Measurements from ENCODE around the gene GPR107.
"Not testable (repeated sequence)": the region's sequence is repeated elsewhere in the genome, so short reads cannot be mapped to it uniquely, and the experiment has no call there.

GPR107 gene
- 50.0 to 60.2 (median 57.7) reads per million in 3 experiments for total RNA-seq

DNA sequence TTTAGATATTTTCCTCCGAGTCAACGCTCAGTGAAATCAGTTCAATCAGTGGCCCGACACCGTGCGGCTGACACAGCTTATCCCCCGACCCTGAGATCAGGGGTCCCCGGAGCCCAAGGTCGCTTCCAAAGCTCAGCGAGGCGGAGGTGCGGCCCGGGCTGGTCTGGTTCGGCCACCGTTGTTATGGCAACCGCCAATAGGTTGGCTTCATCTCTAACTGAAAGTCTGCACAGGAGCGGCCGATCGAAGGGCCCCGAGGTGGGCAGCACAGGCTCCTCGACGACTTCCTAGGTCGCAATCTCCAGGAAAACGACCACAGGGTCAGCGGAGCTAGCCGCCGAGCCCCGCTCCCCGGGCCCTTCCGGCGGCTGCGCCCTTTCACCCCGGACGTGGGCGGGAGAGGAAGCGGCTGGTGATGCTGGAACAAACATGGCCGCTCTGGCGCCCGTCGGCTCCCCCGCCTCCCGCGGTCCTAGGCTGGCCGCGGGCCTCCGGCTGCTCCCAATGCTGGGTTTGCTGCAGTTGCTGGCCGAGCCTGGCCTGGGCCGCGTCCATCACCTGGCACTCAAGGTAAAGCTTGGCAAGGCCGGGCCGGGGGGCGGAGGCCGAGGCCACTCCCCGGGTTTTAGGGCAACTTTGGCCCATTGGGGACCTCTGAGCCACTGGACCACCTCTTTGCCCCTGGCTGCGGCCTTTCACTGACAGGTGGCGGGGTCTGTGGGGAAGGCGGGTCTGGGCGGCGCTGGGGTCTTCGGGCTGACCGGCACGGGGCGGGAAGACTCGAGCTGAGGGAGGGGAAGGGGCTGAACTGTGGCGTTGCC lies at the start of gene GPR107:
GPR107 (plus strand) TSS at position 403 of the 821 bp plus-strand sequence; CDS start at position 430, 27 bp downstream.
- peak; percentile 76 for DNase-seq

GRCh38 chr9:130003943-130004552 lies 49.7 kb upstream of the GPR107 start:
- DNase-seq: no peak

- not testable (repeated sequence) for DNase-seq
Observed at GRCh38 chr9:130006952-130007351, 46.8 kb upstream of the GPR107 start.

- no peak for DNase-seq
Observed at GRCh38 chr9:130008538-130008937, 45.2 kb upstream of the GPR107 start.

GRCh38 chr9:130009546-130009945 lies 44.2 kb upstream of the GPR107 start:
- not testable (repeated sequence) for DNase-seq

GRCh38 chr9:130010151-130010988 lies 43.3 kb upstream of the GPR107 start:
- DNase-seq: peak; percentile 77

DNA sequence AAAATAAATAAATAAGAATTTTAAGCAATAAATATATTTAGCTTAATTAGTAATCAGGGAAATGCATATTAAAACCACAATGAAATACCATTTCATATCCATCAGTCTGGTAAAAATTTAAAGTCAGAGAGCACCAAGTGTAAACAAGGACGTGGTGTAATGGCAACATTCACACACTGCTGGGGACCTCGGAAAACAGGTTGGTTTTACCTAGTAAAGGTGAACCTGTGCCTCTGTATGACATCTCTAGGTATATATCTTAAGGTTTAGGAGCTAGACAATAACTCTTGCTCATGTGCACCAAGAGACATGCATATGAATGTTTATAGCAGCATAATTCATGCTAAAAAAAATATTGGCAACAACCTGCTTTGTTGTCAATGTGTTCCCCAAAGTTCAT lies 40.4 kb upstream of the GPR107 start:
- DNase-seq: no peak

DNA sequence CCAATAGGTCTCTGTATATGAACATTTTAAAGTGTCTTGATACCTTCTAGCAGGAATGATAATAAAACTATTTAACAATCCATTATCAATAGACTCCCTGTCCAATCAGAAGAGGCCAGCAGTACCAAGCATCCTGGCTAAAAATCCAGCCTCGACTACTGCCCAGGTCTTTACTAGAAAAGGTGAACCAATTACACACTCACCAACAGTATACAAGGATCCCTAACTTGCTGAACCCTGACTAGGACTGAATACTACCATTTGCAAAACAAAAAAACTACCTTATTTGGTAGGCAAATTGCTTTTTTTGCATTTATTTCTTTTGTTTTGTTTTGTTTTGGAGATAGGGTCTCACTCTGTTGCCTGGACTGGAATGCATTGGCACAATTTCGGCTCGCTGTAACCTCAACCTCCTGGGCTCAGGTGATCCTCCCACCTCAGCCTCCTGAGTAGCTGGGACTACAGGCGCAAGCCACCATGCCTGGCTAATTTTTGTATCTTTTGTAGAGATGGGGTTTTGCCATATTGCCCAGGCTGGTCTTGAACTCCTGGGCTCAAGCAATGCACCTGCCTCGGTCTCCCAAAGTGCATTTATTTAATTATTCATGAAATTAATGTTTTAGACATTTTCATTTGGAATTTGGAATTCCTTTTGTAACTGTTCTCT lies 38.2 kb upstream of the GPR107 start:
- DNase-seq: no peak

GRCh38 chr9:130017076-130017475 lies 36.6 kb upstream of the GPR107 start:
- no peak for DNase-seq

- not testable (repeated sequence) for DNase-seq
Observed at GRCh38 chr9:130017510-130017909, 36.2 kb upstream of the GPR107 start.

- DNase-seq: no peak
Observed at GRCh38 chr9:130018265-130018664, 35.4 kb upstream of the GPR107 start.

- DNase-seq: no peak
Observed at GRCh38 chr9:130020618-130021017, 33.1 kb upstream of the GPR107 start.

- DNase-seq: no peak
Observed at GRCh38 chr9:130021123-130021522, 32.6 kb upstream of the GPR107 start.

DNA sequence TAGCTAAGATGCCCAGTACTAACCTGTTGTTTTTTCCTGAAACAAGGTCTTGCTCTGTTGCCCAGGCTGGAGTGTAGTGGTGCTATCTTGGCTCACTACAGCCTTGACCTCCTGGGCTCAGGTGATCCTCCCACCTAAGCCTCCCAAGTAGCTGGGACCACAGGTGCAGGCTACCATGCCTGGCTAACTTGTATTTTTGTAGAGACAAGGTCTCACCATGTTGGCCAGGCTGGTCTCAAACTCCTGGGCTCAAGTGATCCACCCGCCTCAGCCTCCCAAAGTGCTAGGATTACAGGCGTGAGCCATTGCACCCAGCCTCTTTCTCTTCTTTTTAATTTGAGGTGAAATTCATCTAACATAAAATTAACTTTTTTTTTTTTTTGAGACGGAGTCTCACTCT lies 31.9 kb upstream of the GPR107 start:
- DNase-seq: not testable (repeated sequence)

DNA sequence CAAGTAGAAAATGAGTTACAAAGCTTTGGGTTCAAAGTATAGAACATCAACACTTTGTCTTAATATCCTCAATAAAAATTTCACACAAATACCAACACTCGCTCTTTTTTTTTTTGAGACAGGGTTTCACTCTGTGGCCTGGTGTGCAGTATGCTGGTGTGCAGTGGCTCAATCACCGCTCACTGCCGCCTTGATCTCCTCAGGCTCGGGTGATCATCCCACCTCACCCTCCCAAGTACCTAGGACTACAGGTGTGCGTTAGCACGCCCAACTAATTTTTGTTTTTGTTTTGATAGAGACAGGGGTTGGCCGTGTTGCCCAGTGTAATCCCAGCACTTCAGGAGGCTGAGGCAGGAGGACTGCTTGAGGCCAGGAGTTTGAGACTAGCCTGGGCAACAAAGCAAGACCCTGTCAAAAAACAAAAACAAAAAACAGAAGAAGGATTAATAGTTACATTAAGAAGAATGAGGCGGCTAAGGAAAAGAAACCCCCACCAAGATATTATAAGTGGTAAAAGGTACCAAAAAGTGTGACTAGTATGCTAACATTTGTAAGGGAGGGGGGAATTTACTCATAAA lies 31.1 kb upstream of the GPR107 start:
- DNase-seq: no peak

DNA sequence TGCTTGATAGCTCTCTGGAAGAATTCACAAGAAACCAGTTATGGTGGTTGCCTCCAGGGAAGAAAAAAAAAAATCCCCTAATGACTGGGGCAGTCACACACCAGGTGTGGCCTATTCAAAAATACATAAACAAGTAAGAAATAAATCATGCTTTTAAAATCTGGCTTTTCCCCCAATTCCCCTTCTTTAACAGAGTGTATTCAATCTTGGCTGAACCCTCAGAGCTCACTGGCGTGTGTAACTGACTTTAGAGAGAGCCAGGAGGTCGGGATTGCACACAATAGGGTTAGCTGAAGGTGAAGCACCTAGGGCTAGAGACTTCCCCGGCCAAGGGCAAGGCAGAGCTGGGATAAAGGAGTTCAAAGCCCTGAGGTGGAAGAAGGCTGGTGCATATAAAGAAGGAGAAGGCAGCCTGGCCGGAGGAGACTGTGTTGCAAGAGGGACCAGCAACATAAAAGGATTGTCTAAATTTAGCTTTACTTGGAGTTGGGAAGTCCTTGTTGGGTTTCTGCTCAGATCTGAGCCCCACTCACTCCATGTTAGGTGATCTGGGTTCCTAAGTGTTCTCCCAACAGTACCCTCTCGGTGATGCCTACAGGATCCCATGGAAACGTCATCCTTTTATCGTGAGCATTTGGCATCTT lies 30.4 kb upstream of the GPR107 start:
- DNase-seq: no peak

GRCh38 chr9:130023994-130024596 lies 29.6 kb upstream of the GPR107 start:
- DNase-seq: no peak

DNA sequence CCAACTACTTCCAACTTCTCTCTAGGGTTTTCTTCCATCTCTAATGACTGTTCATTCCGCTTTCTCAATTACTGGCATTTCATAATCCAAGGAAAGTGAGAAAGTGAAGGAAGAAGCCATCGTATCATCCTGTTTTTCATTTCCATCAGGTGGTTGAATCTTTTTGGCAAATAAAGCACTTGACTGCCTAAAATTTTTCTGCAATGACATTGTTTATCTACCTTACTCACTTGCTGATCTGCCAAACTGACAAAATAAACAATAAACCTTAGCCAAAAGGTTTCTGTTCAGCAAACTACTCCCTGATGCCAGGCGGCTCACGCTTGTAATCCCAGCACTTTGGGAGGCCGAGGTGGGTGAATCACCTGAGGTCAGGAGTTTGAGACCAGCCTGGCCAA lies 29.1 kb upstream of the GPR107 start:
- DNase-seq: no peak

DNA sequence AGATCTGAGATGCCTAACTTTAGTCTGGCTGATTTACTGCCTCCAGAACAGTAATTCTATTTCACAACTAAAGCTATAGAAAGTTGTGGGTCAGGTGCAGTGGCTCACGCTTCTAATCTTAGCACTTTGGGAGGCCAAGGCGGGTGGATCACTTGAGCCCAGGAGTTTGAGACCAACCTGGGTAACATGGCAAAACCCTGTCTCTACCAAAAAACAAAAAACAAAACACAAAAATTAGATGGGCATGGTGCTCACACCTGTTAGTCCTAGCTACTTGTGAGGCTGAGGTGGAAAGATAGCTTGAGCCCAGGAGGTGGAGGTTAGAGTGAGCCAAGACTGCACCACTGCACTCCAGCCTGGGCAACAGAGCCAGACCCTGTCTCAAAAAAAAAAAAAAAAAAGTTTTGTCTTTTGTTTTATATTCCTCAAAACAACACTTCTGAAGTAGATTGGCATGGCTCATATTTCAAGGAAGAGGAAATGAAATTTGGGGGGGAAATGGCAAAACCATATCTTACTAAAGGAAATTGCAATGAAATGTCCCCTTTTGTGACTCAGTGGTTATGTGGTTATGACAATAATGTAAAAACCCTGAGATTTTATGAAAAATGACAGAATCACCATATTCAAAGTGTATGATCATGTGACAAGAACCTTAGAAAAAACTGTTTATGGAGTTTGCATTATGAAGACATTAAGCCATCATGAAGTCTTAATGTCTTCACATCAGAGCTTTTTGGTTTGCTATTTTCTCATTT lies 26.9 kb upstream of the GPR107 start:
- no peak for DNase-seq

GRCh38 chr9:130027533-130028365 lies 26.0 kb upstream of the GPR107 start:
- DNase-seq: no peak

All from central memory CD4-positive, alpha-beta T cell (primary cell).